GM18508 (cell line): ENCODE measurements around the gene BGN.
A peak's percentile ranks its signal among the peaks of the same experiment; 100 is the strongest.

Experiments
- ATAC-seq: cut with Tn5 transposase; IDR thresholded peaks from one replicate; pipeline ENCODE4 v1.9.1; 2021; ENCODE audit warnings: moderate number of reproducible peaks; ENCODE audit not compliant: insufficient read depth, unreplicated experiment

Gene BGN

GRCh38 chrX:153459986-153460385 lies 34.8 kb upstream of the BGN start:
- no peak for ATAC-seq

- ATAC-seq = no peak
These were observed 34.0 kb upstream of the BGN start for GRCh38 chrX:153460826-153461225.

- no peak for ATAC-seq
These were observed 32.5 kb upstream of the BGN start for GRCh38 chrX:153462291-153462690.

GRCh38 chrX:153463031-153463430 lies 31.7 kb upstream of the BGN start:
- no peak for ATAC-seq

DNA sequence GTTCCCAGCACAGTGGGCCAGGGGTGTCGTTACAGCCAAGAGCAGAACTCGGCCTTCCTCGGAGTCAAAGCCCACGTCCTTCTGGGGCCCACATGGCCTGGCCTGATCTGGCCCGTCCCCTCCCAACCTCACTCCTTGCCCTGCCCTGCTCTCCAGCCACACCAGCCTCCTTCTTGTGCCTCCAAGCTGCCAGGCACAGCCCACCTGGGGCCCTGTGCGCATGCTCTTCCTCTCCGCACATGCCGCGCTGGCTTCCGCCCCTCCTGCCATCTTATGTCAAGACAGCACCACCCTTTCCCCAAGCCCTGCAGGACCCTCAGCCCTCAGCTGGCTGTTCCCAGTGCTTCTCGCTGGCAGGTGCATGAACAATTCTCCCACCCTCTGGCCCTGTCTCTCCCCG lies 31.2 kb upstream of the BGN start:
- ATAC-seq = no peak

DNA sequence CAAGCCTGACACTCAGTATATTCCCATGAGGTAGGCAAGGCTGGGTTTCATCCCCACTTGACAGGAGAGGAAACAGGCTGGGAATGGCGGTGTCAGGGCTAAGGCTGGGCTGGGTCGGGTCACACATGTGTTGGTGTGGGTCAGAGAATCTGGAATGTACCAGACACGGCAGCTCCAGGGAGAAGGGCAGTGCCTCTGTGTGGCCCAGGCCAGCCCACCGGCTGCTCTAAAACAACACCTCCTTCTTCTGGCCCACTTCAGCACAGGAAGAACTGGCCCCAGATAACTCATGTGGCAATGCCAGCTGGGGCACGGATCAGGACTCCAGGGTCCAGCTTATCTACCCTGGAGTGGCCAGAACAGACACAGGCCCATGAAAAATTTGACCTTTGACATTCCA lies 30.7 kb upstream of the BGN start:
- ATAC-seq = no peak

DNA sequence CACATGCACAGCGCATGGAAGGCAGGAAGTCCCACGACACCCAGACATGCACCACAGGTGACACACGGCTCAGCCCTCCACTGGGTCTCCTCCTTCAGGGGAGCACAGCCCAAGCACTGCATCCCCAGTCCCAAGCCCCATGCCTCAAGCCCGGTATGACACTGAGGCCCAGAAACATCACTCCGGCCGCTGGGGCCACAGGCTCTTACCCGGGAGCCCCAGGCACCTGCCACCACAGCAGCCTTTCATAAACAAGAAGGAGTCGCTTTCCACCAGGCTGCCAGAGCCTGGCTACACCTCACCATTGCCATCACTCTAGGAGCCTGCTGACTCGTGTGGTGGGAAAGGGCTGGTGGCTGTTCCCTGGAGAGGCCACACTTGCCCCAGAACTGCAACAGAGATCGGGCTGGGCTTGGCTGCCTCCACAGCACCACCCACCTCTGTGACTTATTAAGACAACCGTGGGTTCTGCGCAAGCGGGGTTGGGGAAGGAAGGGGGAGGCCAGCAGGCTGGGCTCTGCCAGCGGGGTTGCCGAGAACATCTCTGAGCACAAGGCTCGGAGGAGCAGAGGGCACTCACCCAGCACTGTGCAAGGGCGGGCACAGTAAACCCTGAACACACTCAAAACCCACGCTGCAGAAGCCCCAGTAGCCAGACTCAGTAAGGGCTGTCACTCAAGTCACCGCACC lies 28.9 kb upstream of the BGN start:
- no peak for ATAC-seq

GRCh38 chrX:153468008-153468580 lies 26.7 kb upstream of the BGN start:
- no peak for ATAC-seq

- ATAC-seq = peak; percentile 10
These were observed 24.9 kb upstream of the BGN start for GRCh38 chrX:153469811-153470410.

- peak; percentile 50 for ATAC-seq
These were observed 24.1 kb upstream of the BGN start, which contains the start of gene HAUS7 for GRCh38 chrX:153470411-153471363. TSS of gene HAUS7 (minus strand) at chrX:153470576. CDS start at chrX:153470557, 19 bp downstream.

DNA sequence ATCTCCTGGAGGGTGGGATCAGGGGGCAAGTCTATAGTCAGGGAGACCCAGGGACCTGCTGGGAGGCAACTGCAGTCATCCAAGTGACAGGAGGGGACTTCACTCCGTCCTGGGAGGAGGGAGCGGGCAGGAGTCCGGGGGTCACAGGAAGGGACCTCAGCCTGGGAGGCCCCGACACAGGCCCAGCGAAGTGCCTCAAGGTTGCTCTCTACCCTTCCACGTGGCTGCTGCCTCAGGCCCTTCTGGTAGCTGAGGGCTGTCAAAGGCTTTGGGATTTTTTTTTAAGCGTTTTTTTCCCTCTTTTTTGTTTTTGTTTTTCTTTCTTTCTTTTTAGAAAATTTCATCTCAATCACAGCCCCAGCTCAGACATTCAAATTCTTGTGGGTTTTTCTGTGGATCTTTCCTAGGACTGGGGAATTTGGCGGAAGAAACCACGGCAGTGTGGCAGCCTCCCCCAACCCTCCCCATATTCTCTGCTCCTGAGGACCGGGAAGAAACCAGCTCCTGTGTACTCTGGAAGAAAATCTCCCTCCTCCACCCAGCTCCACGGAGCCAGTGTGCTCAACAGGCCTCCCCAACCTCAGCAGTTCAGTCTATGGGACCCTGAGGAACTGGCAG lies 23.0 kb upstream of the BGN start:
- ATAC-seq = no peak

DNA sequence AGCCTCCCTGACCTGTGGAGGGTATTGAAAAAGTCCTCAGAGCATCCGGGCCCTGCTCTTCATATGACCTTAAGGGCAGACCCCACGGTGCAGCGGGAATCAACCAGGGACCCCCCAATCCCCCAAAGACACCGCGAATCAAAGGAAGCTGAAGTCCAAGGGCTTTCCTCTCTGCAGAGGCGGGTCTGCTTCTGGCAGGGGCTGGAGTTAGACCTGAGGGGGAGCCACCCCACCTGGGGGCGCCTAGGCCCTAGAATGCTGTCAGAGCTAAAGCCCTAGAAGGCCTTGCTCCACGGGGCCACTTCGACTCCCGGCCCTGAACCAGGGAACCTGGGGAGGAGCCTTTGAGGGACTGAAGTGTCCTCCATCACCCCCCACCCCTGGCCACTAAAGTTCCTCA lies 21.7 kb upstream of the BGN start:
- no peak for ATAC-seq

DNA sequence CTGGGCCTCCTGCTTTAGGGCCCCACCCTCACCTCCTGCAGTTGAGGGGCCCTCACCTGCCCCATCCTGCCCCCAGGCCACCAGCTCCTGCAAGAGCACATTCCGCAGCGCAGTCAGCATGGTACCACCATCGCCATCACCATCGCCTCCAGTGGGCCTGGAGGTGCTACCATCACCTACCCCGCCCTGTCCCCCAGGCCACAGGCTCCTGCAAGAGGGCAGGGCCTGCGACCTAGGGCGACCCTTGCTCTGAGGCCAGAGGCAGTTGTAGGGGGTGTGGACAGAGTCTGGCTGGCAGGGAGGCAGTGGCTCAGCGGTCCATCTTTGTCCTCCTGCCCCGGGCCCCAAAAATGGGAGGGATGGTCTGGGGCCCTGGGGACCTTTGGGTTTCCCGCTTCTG lies 20.5 kb upstream of the BGN start:
- ATAC-seq = no peak

DNA sequence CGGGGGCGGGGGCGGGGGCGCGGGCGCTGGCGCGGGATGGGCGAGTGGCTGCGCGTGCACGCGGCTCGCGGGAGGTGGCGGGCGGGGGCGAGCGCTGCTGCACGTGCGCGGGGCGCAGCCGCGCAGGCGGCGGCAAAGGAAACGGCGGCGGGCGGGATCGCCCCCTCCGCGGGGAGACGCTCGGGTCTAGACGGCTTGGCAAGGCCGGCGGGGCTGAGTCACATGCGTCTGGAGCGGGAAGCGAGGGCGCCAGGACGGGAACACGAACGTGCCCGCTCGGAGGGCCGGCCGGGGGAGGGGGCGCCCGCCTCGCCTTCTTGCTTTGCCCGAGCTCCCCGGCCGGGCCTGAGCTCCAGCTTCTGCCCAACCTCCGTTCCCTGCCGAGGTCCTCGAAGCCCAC lies 20.1 kb upstream of the BGN start:
- no peak for ATAC-seq

DNA sequence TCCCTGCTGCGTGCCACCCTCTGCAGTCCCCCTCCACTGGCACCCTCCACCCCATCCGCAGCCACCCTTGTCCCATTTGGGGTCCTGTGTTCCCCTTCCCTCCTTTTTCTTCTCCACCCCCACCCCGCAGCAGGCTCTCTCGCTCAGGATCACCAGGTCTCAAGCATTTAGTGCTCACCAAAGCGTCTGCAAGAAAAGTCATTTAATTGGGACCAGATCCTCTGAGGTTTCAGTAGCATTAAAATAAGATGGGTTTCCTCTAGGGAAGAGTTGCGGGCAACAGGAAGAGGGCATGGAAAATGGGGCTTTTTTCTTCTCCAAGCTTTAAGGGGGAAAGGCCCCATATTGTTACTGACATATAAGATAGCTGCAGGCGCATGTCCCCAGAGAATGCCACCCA lies 19.5 kb upstream of the BGN start:
- no peak for ATAC-seq

GRCh38 chrX:153475751-153476281 lies 19.0 kb upstream of the BGN start:
- ATAC-seq = no peak

DNA sequence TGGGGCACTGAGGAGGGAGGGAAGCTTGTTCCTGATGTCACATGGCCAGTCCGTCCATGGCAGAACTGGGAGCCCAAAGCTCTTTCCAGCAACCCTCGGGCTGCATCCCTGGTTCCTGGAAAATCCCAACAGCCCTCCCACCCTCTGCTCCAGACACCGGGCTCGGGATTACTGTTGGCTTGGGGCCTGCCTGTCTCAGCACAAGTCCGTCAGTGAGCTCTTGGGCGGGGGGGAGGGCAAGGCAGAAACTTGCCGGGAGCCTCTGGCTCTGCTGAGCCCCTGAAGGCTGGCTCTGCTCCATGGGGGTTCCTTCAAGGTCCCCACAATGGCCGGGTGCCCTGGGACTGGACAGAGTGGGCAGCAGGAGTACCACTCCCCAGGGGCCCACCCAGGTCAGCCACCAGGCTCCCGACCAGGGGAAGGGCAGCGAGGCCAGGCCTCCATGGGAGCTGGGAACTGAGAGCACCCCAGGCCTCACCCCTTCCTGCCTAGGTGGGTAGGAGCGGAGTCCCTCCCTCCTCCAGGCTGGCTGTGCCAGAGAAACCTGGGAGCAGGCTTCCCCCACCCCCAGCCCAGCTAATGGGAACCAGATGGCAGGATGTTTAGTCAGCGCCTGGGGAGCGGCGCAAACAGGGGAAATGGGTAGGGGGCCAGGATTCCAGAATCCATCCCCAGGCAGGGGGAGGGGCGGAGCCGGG lies 18.0 kb upstream of the BGN start:
- no peak for ATAC-seq

GRCh38 chrX:153477364-153477857 lies 17.4 kb upstream of the BGN start:
- ATAC-seq = no peak

GRCh38 chrX:153477901-153478300 lies 16.9 kb upstream of the BGN start:
- no peak for ATAC-seq
